ENCODE data around the gene SAYSD1.

SAYSD1 gene

GRCh38 chr6:39085129-39085797 lies 29.7 kb downstream of the SAYSD1 start:
- in situ Hi-C loops (cut with HindIII; ENCODE audit: low pct_ligation_motif_present, low pct_unique_long_range_greater_than_20kb, low sequenced_read_pairs) = no loop called here
- no peak for DNase-seq

GRCh38 chr6:39084506-39084905 lies 30.5 kb downstream of the SAYSD1 start:
- in situ Hi-C loops (cut with HindIII; ENCODE audit: low pct_ligation_motif_present, low pct_unique_long_range_greater_than_20kb, low sequenced_read_pairs) = no loop called here
- no peak for DNase-seq

- DNase-seq = no peak
- in situ Hi-C loops (cut with HindIII; ENCODE audit: low pct_ligation_motif_present, low pct_unique_long_range_greater_than_20kb, low sequenced_read_pairs) = no loop called here
These were observed 31.8 kb downstream of the SAYSD1 start for GRCh38 chr6:39083231-39083634.

GRCh38 chr6:39082310-39082709 lies 32.7 kb downstream of the SAYSD1 start:
- in situ Hi-C loops (cut with HindIII; ENCODE audit: low pct_ligation_motif_present, low pct_unique_long_range_greater_than_20kb, low sequenced_read_pairs) = no loop called here
- DNase-seq = no peak

GRCh38 chr6:39080246-39080875 lies 34.6 kb downstream of the SAYSD1 start:
- in situ Hi-C loops (cut with HindIII; ENCODE audit: low pct_ligation_motif_present, low pct_unique_long_range_greater_than_20kb, low sequenced_read_pairs) = no loop called here

GRCh38 chr6:39079197-39080125 lies 35.5 kb downstream of the SAYSD1 start:
- in situ Hi-C loops (cut with HindIII; ENCODE audit: low pct_ligation_motif_present, low pct_unique_long_range_greater_than_20kb, low sequenced_read_pairs) = no loop called here

More at GRCh38 chr6:39080246-39080875, 34.6 kb downstream of the SAYSD1 start:
- DNase-seq = no peak

GRCh38 chr6:39078695-39079094 lies 36.3 kb downstream of the SAYSD1 start:
- no peak for DNase-seq
- in situ Hi-C loops (cut with HindIII; ENCODE audit: low pct_ligation_motif_present, low pct_unique_long_range_greater_than_20kb, low sequenced_read_pairs) = no loop called here

More at GRCh38 chr6:39079197-39080125, 35.5 kb downstream of the SAYSD1 start:
- DNase-seq = no peak

GRCh38 chr6:39077882-39078594 lies 36.9 kb downstream of the SAYSD1 start:
- in situ Hi-C loops (cut with HindIII; ENCODE audit: low pct_ligation_motif_present, low pct_unique_long_range_greater_than_20kb, low sequenced_read_pairs) = no loop called here
- DNase-seq = no peak

- in situ Hi-C loops (cut with HindIII; ENCODE audit: low pct_ligation_motif_present, low pct_unique_long_range_greater_than_20kb, low sequenced_read_pairs) = no loop called here
- DNase-seq = no peak
These were observed 38.1 kb downstream of the SAYSD1 start for GRCh38 chr6:39076623-39077535.

- in situ Hi-C loops (cut with HindIII; ENCODE audit: low pct_ligation_motif_present, low pct_unique_long_range_greater_than_20kb, low sequenced_read_pairs) = no loop called here
- no peak for DNase-seq
These were observed 39.0 kb downstream of the SAYSD1 start for GRCh38 chr6:39075807-39076622.

- in situ Hi-C loops (cut with HindIII; ENCODE audit: low pct_ligation_motif_present, low pct_unique_long_range_greater_than_20kb, low sequenced_read_pairs) = no loop called here
- DNase-seq = no peak
These were observed 39.8 kb downstream of the SAYSD1 start for GRCh38 chr6:39075010-39075686.

GRCh38 chr6:39074486-39074885 lies 40.5 kb downstream of the SAYSD1 start:
- DNase-seq = no peak
- in situ Hi-C loops (cut with HindIII; ENCODE audit: low pct_ligation_motif_present, low pct_unique_long_range_greater_than_20kb, low sequenced_read_pairs) = no loop called here

GRCh38 chr6:39073471-39074355 lies 41.3 kb downstream of the SAYSD1 start:
- DNase-seq = no peak
- in situ Hi-C loops (cut with HindIII; ENCODE audit: low pct_ligation_motif_present, low pct_unique_long_range_greater_than_20kb, low sequenced_read_pairs) = no loop called here

GRCh38 chr6:39072830-39073229 lies 42.2 kb downstream of the SAYSD1 start:
- in situ Hi-C loops (cut with HindIII; ENCODE audit: low pct_ligation_motif_present, low pct_unique_long_range_greater_than_20kb, low sequenced_read_pairs) = no loop called here
- no peak for DNase-seq

- in situ Hi-C loops (cut with HindIII; ENCODE audit: low pct_ligation_motif_present, low pct_unique_long_range_greater_than_20kb, low sequenced_read_pairs) = no loop called here
- no peak for DNase-seq
These were observed 46.6 kb downstream of the SAYSD1 start for GRCh38 chr6:39068391-39068790.

- in situ Hi-C loops (cut with HindIII; ENCODE audit: low pct_ligation_motif_present, low pct_unique_long_range_greater_than_20kb, low sequenced_read_pairs) = no loop called here
These were observed 49.4 kb downstream of the SAYSD1 start for GRCh38 chr6:39065561-39065960.

More at GRCh38 chr6:39065561-39065960, 49.4 kb downstream of the SAYSD1 start:
- no peak for DNase-seq

All from ACHN (cell line).